ENCODE results near the gene FGD2. TPM values are rescaled to one million over a fixed set of nuclear protein-coding genes. Genes with fewer than 3 reads are reported as not detected.

FGD2 gene
- total RNA-seq, 1 experiment from 2014 or later = 0.10 TPM

GRCh38 chr6:37005827-37006567 lies 542 bp downstream of the FGD2 start:
- TF ChIP-seq JUND (IDR thresholded peaks at IDR 0.05) (no peak), ELF1 (IDR thresholded peaks at IDR 0.05; ENCODE audit: borderline replicate concordance, low read depth) (no peak), CEBPB (IDR thresholded peaks at IDR 0.05; ENCODE audit: low read depth) (no peak), SRF (IDR thresholded peaks at IDR 0.05; ENCODE audit: low read depth) (no peak), TCF7L2 (IDR thresholded peaks at IDR 0.05; ENCODE audit: borderline replicate concordance, extremely low read depth, insufficient read depth, insufficient read length) (no peak), FOSL1 (IDR thresholded peaks at IDR 0.05; ENCODE audit: low read depth) (no peak), YY1 (IDR thresholded peaks at IDR 0.05; ENCODE audit: extremely low read depth, insufficient replicate concordance, low read depth, low read length) (no peak), SIN3A (IDR thresholded peaks at IDR 0.05; ENCODE audit: low read depth) (no peak), CBX3 (IDR thresholded peaks at IDR 0.05; ENCODE audit: low read depth) (no peak), RAD21 (IDR thresholded peaks at IDR 0.05; ENCODE audit: low read depth) (no peak), CTCF (IDR thresholded peaks at IDR 0.05 in 2 of 3, conservative IDR thresholded peaks at IDR 0.05 in 1 of 3; ENCODE audit: borderline replicate concordance in 1 of 3, insufficient read depth in 1 of 3, low read depth in 2 of 3, low read length in 2 of 3) (no peak)
- Histone ChIP-seq H3K9ac (ENCODE audit: low read length) (no peak overlapping the region), H4K20me1 (ENCODE audit: insufficient read depth) (no peaks in the 10 kb centered on the region), H3K4me2 (ENCODE audit: low read length) (no peak overlapping the region), H3K9me2 (ENCODE audit: insufficient read depth) (no peaks in the 10 kb centered on the region), H3K4me1 (ENCODE audit: control insufficient read depth in 1 of 2, insufficient read depth in 2 of 2, low read length in 2 of 2) (no peaks in the 10 kb centered on the region), H3K79me2 (ENCODE audit: insufficient read depth, low read length) (no peaks in the 10 kb centered on the region), H3K9me3 (ENCODE audit: control insufficient read depth in 1 of 2, insufficient read depth in 1 of 2, low read depth in 1 of 2, low read length in 2 of 2) (no peaks in the 10 kb centered on the region), H2AFZ (ENCODE audit: low read depth, low read length, poor library complexity, severe bottlenecking) (no peak overlapping the region), H3K4me3 (replicated peaks in 1 of 2; ENCODE audit: low read depth in 1 of 2, low read length in 2 of 2) (no peak overlapping the region), H3K36me3 (ENCODE audit: control insufficient read depth in 1 of 2, insufficient read depth in 2 of 2, low read length in 2 of 2) (no peaks in the 10 kb centered on the region), H3K27me3 (ENCODE audit: insufficient read depth, low read length) (no peaks in the 10 kb centered on the region), H3K27ac (ENCODE audit: low read depth, low read length) (no peak overlapping the region)
- no peak for DNase-seq (ENCODE audit: low read depth, low spot score)
- RAD21 ChIA-PET (ENCODE audit: low non-redundant PET in 1 of 2, low total read pairs in 2 of 2, uncharacterized antibody in 2 of 2, unreplicated experiment in 2 of 2) = no interaction called here
- POLR2A ChIA-PET = interaction anchor here (1.2 kb wide), 1 partner anchor 20 kb away, joined by 3 read pairs; the partner anchor contains the start of gene MTCH1
- no TSS peak for BruUV-seq (replicated peaks)
- CTCF ChIA-PET = interaction anchor here (1.3 kb wide), 1 partner anchor 12 kb away, joined by 7 read pairs; no protein-coding TSS in a partner anchor
- no peak for ATAC-seq
- intact Hi-C loops (cut with micrococcal nuclease) = no loop called here
